Activated CD8-positive, alpha-beta memory T cell treated with anti-CD3 and anti-CD28 coated beads for 36 hours (primary cell): ENCODE results near the gene SAMD13. TPM values are rescaled to one million over a fixed set of nuclear protein-coding genes. Genes with fewer than 3 reads are reported as not detected.

ENCODE experiments used
- CTCF ChIA-PET: fragments of 350-600 bp; sonication (Branson Sonifier 250); formaldehyde crosslinking; loops from one replicate; lab custom pipeline; 2021; ENCODE audit warnings: antibody characterized with exemption; lab: Charles Lee
- POLR2A ChIA-PET: fragments of 350-600 bp; sonication (Branson Sonifier 250); formaldehyde crosslinking; loops from one replicate; lab custom pipeline; 2021; ENCODE audit warnings: antibody characterized with exemption; lab: Charles Lee
- total RNA-seq, 2 experiments: library from RNA; stranded (reverse); gene quantifications; one replicate each; pipeline ENCODE4 v1.2.3, GENCODE V29; 2021

The SAMD13 gene
- total RNA-seq, 2 experiments from 2014 or later = 0.59 to 0.80 TPM

DNA sequence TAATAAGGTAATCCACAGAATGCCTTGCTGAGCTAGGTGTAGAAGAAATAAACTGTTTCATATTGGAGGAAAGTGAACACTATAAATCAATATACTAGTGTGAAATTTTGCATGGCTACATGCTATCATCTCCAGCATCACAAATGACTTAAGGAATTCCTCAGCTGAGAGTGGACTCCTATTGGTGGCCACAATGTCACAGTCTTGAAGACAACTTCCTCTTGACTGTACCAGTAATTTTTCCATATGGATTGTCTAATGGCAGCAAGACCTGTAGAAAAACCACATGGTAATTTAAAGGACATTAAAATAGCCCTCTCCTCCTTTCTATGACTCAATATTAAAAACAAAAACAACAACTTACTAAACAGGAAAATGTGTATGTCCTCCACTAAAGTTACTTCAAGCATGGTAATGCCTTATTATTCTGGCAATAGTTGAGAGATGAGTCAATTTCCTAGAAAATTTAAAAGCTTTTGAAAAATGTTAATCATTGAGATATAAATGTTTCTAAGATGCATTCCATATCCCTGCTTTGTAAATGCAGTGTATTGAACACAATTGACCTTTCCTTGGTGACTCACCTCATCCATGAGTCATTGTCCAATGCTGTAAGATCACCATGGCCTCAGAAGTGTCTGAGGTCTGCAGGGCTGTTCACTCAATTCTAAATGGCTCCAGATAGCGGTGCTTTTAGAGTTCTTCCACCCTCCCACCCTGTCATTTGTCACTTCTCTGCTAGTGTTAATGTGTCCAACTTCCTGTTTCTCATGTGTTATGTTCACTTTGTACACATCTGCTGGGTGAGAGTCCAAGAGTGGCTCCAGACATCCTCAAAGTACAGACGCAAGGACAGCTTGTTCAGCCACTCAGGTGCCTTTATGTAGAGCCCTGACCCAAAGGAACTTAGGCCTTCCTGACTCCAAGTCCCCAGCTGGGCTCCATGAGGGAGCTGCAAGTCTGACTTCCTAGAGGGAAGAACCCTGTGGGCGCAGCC is 64.0 kb downstream of the SAMD13 start:
- CTCF ChIA-PET = no interaction called here
- POLR2A ChIA-PET = no interaction called here

DNA sequence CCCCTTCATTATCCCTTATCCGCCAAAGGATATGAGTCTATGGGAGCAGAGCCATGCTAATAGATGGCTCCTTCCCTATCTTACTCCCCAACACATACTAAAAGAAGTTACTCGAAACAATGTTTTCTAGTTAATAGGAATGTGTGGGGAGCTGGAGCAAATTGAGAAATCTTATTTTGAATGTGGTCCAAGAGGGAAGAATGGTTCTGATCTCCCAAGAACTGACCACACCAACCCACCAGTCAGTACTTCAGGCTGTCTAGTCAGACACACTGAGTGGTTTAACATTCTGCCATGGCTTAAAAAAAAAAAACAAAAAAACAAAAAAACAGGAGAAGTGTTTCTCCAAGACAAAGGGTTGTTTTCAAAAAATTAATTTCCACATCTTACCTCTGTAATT is 65.3 kb downstream of the SAMD13 start:
- ChIA-PET POLR2A (no interaction called here), CTCF (no interaction called here)

DNA sequence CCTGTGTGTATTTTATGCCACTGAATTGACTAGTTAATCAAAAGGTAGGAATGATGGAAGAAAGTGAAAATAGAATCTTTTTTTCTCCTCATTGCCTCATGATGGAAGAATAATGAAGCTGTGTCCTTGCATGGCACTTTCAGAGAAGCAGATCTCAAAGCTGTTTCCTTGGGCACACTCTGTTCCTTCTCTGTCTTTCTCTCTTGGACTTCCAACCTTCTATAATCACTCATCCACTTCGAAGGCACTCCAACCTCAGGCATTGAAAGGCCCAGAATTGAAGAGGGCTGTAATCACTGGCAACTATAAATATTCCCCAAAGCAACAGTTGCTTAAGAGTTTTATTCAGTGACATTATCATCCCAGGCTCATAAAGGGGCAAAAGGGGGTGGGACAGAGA is 65.7 kb downstream of the SAMD13 start:
- CTCF ChIA-PET = no interaction called here
- POLR2A ChIA-PET = no interaction called here

DNA sequence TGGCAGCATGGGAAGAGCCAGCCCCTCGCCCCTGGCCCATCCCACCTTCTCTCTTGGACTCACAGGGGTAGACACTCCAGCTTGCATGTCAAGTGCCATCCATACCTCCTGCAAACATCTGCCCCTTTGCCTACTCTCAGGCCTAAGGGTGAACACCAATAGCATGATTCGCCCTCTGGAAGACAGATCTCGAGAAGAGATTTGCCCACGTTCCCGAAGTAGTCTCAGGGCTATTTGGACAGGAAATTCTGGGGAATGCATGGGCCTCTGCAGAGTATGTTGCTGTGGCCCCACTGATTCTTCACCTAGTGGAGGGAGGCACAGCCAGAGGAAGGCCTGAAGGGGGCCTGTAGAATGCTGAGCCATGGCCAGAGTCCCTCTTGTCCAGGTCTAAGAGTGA is 66.9 kb downstream of the SAMD13 start:
- ChIA-PET POLR2A (no interaction called here), CTCF (no interaction called here)

DNA sequence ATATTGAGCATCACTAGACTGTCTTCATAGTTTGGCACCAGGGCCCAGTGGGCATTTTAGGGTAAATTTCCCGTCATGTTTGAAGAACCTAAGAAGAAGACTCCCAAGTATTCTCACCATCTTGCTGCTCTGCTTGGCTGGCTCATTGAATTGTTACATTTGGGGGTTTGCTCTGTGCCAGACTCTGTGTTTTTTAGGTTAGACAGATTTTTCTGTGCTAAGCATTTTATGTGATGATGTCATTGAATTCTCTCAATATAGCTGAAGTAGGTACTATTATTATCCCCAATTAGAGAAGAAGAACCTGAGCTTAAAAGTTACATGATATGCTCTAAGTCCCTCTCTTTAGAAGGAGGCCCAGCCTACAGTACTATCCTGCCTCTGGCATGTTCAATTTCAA is 68.8 kb downstream of the SAMD13 start:
- ChIA-PET CTCF (no interaction called here), POLR2A (no interaction called here)

DNA sequence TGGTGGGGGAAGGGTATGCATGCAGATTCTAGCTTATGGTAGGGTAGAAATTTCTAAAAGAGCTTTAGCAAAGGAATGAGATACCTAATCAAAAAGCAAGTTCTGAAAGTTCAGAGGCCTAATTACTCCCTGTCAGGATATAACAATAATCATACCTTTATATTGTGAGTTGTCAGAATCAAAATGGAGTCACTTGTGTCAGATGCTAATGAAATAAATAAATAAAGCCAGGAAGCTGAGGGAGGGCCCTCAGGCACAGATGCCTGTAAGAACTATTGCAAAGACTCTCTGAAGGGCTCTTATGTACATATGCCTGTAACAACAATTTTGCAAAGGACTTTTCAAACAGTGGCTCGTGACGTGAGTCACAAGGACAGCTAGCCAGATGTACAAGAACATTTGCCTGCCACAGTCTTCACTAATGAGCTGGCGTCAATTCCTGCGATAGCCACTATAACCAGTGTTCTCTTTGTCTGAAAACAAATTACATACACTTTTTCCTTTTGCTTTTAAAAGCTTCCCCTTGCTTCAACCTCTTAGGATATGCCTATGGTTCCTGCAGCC is 69.4 kb downstream of the SAMD13 start:
- ChIA-PET CTCF (no interaction called here), POLR2A (no interaction called here)

DNA sequence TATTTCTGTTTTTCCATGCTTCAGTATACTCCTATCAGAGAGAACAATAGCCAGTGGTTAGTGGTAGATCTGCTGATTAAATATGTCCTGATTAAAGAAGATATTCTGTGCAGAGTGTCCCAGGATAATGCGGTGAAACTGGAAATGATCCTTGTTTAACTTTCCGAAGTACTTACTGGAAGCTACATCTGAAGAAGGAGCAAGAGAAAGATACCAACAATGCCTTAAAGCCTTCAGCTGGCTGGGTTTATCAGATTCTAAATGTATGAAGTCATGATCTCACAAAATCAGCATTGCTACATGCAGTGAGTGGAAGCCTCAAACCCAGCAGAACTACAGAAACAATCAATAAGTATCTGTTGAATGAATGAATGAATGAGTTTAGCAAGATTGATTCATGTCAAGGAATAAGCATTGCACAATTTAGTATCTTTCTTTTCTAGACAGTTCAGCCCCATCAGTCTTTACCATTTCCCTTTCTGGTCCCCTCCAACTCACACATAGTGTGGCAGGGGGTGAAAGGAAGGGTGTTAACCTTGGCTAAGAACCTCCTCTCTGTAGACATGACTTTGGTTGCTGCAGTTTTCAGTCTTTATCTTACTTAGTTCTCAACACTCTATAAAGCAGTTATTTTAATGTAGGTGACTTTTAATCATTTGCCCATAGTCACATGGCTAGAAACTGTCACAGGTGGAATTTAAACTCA is 72.1 kb downstream of the SAMD13 start:
- ChIA-PET POLR2A (no interaction called here), CTCF (no interaction called here)

DNA sequence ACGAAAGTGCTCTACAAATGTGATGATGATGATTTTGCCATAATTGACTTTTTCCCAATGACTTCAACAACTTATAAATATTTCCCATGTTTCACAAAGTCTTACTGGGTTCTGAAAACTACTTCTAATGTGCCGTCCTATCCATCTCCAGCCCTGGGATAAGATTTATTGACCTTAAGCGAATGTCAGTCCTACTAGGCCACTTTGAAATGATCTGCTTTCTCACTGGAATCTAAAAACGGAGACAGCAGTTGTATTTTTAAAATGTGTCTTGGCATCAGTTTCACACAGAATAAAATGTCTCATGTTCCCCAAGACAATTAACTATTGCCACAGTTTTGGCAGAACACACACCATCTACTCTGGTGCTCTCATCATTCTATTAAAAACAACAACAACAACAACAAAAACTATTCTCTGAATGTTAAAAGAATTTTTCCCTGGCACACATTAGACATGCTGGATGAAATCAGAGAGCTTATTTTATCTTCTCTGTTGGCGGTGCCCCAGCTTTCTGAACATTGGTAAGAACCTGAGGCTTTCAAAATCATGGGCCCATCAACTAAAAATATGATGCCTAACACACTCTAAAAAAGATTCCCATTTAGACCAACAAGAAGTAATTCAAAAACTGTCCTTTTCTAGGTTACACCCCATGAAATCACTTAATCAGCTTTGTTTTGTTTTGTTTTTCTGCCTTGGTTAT is 73.6 kb downstream of the SAMD13 start:
- ChIA-PET CTCF (no interaction called here), POLR2A (no interaction called here)

DNA sequence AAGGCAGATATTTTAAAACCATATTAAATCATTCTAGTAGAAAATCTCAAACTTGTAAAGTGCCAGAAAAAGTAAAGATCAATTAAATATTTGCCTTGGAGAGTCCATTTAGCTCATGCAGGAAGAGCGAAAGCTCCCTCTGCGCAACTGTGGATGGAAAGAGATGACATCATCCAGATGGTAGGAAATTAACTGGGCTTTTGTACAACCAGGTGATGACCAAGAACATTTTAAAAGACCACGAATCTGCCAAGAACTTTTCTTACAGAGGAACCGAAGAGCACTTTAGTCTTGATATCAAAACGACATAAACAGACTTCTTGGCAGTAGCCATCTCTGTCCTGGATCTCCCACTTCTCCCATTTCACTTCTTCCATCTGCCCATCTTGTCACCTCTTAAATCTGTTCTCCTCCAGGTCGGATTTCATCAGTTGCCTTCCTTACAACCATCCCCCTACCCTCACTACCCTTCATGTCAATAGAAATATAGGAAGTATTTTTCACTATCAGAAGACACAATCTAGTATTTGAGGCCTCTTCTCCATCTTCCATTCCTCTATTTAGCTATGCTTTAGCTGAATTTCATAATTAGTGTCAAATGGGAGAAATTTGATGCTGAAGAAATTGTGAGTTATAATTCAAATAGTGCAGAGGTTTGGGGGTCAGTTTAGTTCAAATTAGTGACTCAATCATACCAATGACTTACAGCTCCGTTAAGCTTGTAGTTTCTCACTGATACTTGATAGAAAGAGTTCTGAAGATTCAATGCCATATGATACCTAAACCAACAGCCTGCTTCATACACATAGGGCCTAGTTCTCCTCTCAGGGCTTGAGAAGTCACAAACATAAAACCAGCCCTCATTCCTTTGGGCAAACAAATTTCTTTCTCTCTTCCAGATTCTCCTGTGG is 74.7 kb downstream of the SAMD13 start:
- POLR2A ChIA-PET = no interaction called here
- CTCF ChIA-PET = no interaction called here

DNA sequence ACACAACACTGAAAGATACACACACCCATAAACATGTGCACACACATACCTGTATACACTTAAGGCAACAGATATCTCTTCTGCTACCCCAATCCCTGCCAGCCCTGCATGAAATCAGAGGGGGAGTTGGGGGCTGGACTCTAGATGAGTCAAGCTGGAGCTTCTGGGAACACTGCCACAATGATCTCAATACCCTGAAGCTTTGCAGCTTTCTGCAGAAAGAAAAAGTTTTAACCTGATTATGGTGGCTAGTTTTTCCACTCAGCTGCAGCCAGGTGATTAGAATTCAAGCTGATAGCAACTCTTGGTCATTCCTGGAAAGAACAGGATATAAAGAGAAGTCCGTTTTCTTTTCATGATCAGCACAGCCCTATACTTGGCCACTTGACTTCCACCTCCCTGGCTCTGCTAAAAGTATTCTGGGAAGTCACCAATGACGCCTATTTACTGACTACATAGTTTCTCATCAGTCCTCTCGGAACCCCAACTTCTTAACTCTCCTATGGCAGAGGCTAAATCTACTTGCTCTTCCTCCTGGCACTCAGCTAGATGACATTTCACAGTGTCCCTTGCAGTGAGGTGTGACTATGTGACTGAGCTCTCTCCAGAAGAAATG is 76.1 kb downstream of the SAMD13 start:
- POLR2A ChIA-PET = no interaction called here
- CTCF ChIA-PET = no interaction called here

DNA sequence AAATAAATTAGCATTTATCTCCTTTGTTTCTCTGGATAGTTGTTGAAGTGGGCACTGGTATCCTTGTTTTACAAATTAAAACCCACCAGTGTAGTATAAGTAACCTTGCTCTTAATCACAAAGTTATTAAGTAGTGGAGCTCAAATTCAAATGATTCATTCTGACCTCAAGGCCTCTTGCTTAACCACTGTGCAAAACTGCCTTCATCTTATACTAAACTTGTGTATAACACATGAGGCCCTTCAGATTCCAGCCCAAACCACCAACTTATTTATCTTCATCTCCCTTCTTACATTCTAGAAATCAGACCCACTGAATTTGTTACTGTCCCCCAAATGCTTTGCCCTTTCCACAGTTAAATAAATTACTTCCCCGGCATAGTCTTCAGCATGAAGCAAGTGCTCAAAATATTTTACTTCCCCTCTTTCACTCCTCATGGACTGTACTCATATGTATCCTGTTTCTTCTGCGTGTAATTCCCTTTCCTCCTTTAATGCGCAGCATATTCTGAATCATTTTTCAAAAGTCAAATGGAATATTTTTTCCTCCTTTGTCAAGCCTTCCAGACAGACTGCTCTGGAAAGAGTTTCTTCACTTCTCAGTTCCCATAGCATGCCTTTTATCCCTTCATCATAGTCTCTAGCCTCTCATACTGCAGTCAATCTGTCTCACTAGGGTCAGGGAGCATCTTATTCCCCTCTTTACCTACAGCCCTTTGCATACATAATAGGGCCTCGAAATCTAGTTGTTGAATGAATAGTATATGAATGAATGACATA is 77.8 kb downstream of the SAMD13 start:
- CTCF ChIA-PET = no interaction called here
- POLR2A ChIA-PET = no interaction called here

DNA sequence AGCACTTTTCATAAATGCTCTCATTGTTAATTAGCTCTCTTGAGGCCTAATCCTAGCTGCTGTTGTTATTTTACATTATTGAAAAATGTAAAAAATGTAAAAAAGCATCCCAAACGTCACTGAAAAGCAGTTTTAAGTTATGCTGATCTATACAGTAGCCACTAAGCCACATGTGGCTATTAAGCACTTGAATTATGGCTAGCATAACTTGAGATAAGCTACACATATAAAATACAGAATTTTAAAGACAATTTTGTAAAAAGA is 78.3 kb downstream of the SAMD13 start:
- ChIA-PET POLR2A (no interaction called here), CTCF (no interaction called here)

DNA sequence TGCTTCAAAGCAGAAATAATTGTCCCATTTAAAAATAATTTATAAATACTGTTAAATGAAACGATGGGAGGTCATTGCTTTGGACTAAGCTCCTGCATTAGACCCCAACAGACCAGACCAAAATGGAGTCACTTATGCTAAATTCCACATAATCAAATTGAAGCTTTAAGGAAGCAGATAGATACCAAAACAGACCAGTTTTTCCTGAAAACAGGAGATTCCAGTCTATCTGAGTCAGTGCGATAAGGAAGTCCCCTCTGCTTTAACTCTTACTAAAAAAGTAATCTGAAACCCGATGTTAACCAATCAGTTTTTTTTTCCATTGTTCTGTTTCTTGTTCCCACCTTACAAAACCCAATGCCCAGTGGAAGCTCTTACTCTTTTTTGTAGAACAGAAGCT is 80.6 kb downstream of the SAMD13 start:
- POLR2A ChIA-PET = no interaction called here
- CTCF ChIA-PET = interaction anchor here (0.9 kb wide), 1 partner anchor 23 kb away, joined by 3 read pairs; no protein-coding TSS in a partner anchor

DNA sequence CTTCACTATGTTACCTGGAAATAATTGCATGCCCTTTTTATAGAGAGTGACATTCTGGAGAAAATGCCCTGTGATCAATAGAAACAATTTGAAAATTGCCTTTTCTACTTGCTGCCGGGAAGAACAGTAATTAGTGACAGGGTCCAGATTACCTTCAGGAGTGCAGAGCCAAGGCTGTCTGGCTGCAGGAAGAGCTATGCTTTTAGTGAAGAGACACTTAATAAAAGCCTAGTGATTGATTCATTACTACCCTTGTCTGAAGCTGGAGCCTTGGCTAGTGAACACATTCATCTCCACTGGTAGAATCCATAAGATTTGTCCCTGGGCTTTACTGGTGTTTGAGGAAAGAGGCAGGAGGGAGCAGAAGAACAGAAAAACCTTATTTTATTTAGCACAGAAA is 83.8 kb downstream of the SAMD13 start:
- POLR2A ChIA-PET = no interaction called here
- CTCF ChIA-PET = no interaction called here

DNA sequence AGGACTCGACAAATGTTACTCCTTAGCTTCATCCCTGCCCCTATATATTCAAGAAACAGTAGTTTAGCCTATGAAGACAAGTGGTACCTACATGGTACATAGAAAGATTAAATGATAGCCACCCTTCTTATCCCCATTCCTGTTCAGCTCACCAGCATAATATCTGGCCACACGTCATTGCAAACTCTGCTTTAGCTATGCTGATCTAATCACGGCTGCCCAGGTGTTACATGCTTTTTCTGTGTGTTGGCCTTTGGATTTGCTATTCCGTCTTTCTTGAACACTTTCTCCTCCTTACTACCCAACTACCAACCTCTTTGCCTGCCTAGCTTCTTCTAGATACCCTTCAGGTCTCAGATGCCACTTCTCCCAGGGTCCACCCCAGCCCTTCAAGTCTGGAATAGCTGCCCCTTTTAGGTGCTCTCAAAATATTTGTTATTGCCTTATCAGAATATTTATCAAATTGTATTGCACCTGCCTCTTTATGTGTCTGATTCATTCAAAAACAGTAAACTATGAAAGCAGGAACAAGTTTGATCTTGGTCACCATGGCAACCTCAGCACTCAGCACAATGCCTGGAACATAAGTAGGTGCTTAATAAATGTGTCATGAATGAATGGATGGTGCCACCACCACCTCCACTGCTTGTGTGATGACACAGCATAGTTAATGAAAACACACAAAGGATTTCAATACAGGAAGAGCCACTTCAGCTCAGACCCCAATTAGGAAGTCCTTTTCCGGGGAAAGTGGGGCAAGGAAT is 85.4 kb downstream of the SAMD13 start:
- CTCF ChIA-PET = no interaction called here
- POLR2A ChIA-PET = no interaction called here

DNA sequence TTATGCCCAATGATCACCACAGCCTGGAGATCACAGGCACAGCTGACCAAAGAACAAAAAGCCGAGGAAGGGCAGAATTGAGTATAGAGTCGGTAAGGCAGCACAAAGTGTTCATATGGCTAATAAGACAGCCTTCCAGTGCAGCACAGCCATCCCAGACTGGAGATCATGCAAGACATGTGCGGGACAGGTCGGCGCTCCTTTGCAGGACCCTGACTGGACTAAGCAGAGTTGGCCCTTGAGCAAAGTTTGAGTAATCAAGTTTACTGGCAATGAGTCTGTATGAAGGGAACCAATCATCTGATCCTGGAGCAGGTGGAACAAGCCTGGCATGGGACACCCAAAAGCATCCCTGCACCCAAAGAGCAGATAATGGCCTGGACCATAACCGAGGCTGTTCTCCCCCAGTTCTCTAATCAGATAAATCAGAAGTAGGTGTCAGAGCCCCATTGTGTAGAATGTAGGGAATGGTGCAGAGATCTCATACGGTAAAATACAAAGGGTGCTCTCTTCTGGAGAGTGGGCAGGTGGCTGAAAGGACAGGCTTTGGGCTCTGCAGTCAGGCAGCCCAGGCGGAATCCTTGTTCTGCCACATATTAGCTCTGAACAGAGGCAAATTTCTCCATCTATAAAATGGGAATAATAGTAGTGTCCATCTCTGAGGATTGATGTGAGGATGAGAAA is 86.1 kb downstream of the SAMD13 start:
- ChIA-PET POLR2A (no interaction called here), CTCF (no interaction called here)

DNA sequence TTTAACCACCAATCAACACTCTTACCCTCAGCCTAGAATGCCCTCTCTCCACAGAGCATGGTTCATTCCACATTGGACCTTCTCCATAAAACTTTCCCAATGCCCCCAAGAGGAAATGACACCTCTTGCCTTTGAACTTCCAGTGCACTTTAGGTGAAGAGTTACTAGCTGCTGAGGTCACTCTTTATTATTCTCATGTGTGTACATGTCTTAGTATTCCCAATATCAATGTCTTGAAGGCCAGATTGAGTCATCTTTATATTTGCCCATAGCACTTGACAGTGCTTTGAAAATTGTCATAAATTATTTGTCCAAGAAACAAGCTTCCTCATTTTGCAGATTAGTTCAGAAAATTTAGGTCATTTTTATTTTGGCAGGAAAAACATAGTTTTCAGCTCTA is 88.7 kb downstream of the SAMD13 start:
- ChIA-PET CTCF (no interaction called here), POLR2A (no interaction called here)
